Loucy (cell line): ENCODE measurements around the gene PKP4.

Experiments
- H2AFZ ChIP-seq: fragments of 200-600 bp; sonication (generic); 2 replicates; pipeline ENCODE4 v1.6.0; 2016; ENCODE audit warnings: antibody characterized with exemption, mild to moderate bottlenecking, low read length, moderate library complexity
- H3F3A ChIP-seq: fragments of 200-600 bp; 2 replicates; pipeline ENCODE4 v1.6.0; 2016; ENCODE audit warnings: antibody characterized with exemption, low read depth, mild to moderate bottlenecking
- H3K27me3 ChIP-seq: fragments of 200-600 bp; sonication (generic); 2 replicates; pipeline ENCODE4 v1.6.1; 2014; ENCODE audit warnings: low read length, mild to moderate bottlenecking; ENCODE audit not compliant: insufficient read depth, poor library complexity, severe bottlenecking
- H3K36me3 ChIP-seq: fragments of 200-600 bp; sonication (generic); 2 replicates; pipeline ENCODE4 v1.6.1; 2016; ENCODE audit warnings: low read length; ENCODE audit not compliant: insufficient read depth
- H3K4me1 ChIP-seq: fragments of 200-600 bp; sonication (generic); 2 replicates; pipeline ENCODE4 v1.5.1; 2014; ENCODE audit warnings: low read length, mild to moderate bottlenecking; ENCODE audit not compliant: insufficient read depth, poor library complexity, severe bottlenecking
- H3K4me2 ChIP-seq: fragments of 200-600 bp; sonication (generic); 2 replicates; pipeline ENCODE4 v1.6.0; 2014; ENCODE audit warnings: antibody characterized with exemption, low read length, low read depth, mild to moderate bottlenecking; ENCODE audit not compliant: poor library complexity, severe bottlenecking
- H3K4me3 ChIP-seq: fragments of 200-600 bp; sonication (generic); 2 replicates; pipeline ENCODE4 v1.5.1; 2014; ENCODE audit warnings: low read length, mild to moderate bottlenecking, mixed read lengths; ENCODE audit not compliant: poor library complexity, severe bottlenecking
- H3K79me2 ChIP-seq: fragments of 200-600 bp; sonication (generic); 2 replicates; pipeline ENCODE4 v1.6.1; 2014; ENCODE audit warnings: low read length; ENCODE audit not compliant: insufficient read depth
- H3K9ac ChIP-seq: fragments of 200-600 bp; sonication (generic); 2 replicates; pipeline ENCODE4 v1.6.0; 2014; ENCODE audit warnings: mild to moderate bottlenecking, low read depth, low read length, moderate library complexity; ENCODE audit not compliant: poor library complexity, severe bottlenecking
- H3K9me2 ChIP-seq: fragments of 200-600 bp; sonication (generic); replicated peaks from 2 replicates; pipeline ENCODE4 v1.6.1; 2016; ENCODE audit warnings: low read depth, low read length, mixed read lengths
- H3K9me3 ChIP-seq: fragments of 200-600 bp; sonication (generic); 2 replicates; pipeline ENCODE4 v1.6.1; 2014; ENCODE audit warnings: mild to moderate bottlenecking, antibody characterized with exemption, low read length, low read depth; ENCODE audit not compliant: insufficient read depth
- H4K20me1 ChIP-seq: fragments of 200-600 bp; sonication (generic); 2 replicates; pipeline ENCODE4 v1.6.0; 2014; ENCODE audit warnings: antibody characterized with exemption, low read length, mild to moderate bottlenecking; ENCODE audit not compliant: insufficient read depth, poor library complexity, severe bottlenecking
- EZH2phosphoT487 ChIP-seq: fragments of 200-600 bp; IDR thresholded peaks from 2 replicates; pipeline ENCODE4 v1.6.1; 2018; ENCODE audit warnings: antibody characterized with exemption, mild to moderate bottlenecking, moderate library complexity, borderline replicate concordance
- TF ChIP-seq, protein P1 (sequence below): fragments of 200-600 bp; sonication (generic); conservative IDR thresholded peaks from 2 replicates; pipeline ENCODE4 v1.5.1; 2014; ENCODE audit warnings: mild to moderate bottlenecking, antibody characterized with exemption, low read length

Gene PKP4

DNA sequence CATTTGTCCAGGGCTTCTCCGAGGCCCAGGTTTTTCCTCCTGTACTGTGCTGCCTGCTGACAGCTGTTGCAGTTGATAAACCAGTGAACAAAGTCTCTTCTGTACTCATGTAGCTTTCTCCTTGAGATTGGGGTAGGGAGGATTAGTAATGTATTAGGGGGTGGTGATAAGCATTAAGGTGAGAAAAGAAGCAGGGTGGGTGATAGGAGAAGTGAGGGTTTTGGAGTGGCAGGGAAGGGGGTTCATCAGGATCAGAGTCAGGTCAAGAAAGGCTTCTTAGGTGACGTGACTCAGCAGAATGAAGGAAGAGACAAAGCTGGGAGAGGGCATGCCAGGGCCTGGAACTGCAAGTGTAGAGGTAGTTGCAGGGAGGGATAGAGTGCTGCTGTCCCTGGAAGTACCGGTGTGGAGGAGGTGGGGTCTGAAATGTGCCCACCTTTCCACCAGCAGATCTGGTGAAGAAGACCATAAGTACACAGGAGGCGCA is 48.7 kb downstream of the PKP4 start:
- no peak for TF ChIP-seq EZH2phosphoT487
- TF ChIP-seq, protein P1, sequence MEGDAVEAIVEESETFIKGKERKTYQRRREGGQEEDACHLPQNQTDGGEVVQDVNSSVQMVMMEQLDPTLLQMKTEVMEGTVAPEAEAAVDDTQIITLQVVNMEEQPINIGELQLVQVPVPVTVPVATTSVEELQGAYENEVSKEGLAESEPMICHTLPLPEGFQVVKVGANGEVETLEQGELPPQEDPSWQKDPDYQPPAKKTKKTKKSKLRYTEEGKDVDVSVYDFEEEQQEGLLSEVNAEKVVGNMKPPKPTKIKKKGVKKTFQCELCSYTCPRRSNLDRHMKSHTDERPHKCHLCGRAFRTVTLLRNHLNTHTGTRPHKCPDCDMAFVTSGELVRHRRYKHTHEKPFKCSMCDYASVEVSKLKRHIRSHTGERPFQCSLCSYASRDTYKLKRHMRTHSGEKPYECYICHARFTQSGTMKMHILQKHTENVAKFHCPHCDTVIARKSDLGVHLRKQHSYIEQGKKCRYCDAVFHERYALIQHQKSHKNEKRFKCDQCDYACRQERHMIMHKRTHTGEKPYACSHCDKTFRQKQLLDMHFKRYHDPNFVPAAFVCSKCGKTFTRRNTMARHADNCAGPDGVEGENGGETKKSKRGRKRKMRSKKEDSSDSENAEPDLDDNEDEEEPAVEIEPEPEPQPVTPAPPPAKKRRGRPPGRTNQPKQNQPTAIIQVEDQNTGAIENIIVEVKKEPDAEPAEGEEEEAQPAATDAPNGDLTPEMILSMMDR: no peak
- H4K20me1 ChIP-seq: no peaks in the 10 kb centered on the region
- H2AFZ ChIP-seq: no peak overlapping the region
- H3K4me2 ChIP-seq: no peak overlapping the region
- no peaks in the 10 kb centered on the region for H3K9me2 ChIP-seq
- peaks cover 7% of the 10 kb centered on the region for H3K4me1 ChIP-seq
- H3K27me3 ChIP-seq: no peaks in the 10 kb centered on the region
- 0 out of 2 replicates have a peak, but pooled peaks cover 15% of the 10 kb centered on the region for H3K79me2 ChIP-seq
- H3K9me3 ChIP-seq: no peaks in the 10 kb centered on the region
- no peak overlapping the region for H3K4me3 ChIP-seq
- H3K9ac ChIP-seq: no peak overlapping the region
- H3F3A ChIP-seq: no peaks in the 10 kb centered on the region
- H3K36me3 ChIP-seq: no peaks in the 10 kb centered on the region

DNA sequence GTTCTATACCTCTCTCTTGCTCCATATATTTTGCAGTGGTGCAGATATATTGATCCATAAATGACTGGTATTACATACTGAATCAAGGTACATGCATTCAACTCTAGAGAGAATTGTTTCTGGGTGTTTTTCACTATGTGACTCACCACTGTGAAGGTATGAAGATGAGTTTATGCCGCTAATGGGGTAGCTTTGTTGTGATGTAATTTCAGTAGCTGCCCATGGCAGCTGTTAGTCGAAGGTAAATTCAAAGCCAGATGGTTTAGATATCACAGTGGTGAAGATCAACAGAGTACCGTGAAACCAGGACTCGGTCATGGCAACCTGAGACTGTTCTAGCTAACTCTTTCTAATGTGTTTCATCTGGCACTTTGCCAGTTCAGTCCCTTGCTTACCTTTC is 50.4 kb downstream of the PKP4 start:
- TF ChIP-seq, protein P1: no peak
- no peak for TF ChIP-seq EZH2phosphoT487
- H3K4me2 ChIP-seq: no peak overlapping the region
- H3K36me3 ChIP-seq: no peaks in the 10 kb centered on the region
- H3K4me1 ChIP-seq: peaks cover 10% of the 10 kb centered on the region
- H4K20me1 ChIP-seq: no peaks in the 10 kb centered on the region
- no peaks in the 10 kb centered on the region for H3K9me3 ChIP-seq
- no peaks in the 10 kb centered on the region for H3F3A ChIP-seq
- no peaks in the 10 kb centered on the region for H3K9me2 ChIP-seq
- no peaks in the 10 kb centered on the region for H3K27me3 ChIP-seq
- no peak overlapping the region for H3K9ac ChIP-seq
- peaks cover 18% of the 10 kb centered on the region; the same call in 1 of the 2 replicates for H3K79me2 ChIP-seq
- H3K4me3 ChIP-seq: no peak overlapping the region
- H2AFZ ChIP-seq: no peak overlapping the region

DNA sequence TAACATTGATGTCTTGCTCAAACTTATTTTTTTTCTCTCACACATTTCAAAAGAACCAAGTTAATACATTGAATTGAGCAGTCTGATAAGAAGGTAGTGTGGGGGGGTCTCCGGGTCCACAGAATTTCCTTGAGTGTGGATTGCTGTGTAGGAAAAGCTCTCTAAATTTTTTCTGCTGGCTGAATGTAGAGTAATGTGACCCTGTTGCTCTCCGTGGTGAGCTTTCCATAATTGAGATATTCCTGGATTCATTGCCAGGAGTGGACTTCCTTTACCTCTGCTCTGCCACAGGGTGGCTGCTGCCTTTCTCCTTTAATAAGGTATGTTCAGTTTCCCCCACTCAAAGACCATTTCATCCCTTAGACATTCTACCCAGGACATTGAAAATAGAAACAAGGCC is 50.9 kb downstream of the PKP4 start:
- TF ChIP-seq, protein P1: no peak
- TF ChIP-seq EZH2phosphoT487: no peak
- H3K9me2 ChIP-seq: no peaks in the 10 kb centered on the region
- no peaks in the 10 kb centered on the region for H3K36me3 ChIP-seq
- no peaks in the 10 kb centered on the region for H3K27me3 ChIP-seq
- no peak overlapping the region for H3K4me2 ChIP-seq
- peaks cover 18% of the 10 kb centered on the region; the same call in 1 of the 2 replicates for H3K79me2 ChIP-seq
- no peak overlapping the region for H2AFZ ChIP-seq
- no peaks in the 10 kb centered on the region for H4K20me1 ChIP-seq
- H3K4me1 ChIP-seq: peaks cover 10% of the 10 kb centered on the region
- H3F3A ChIP-seq: no peaks in the 10 kb centered on the region
- no peak overlapping the region for H3K4me3 ChIP-seq
- H3K9ac ChIP-seq: no peak overlapping the region
- no peaks in the 10 kb centered on the region for H3K9me3 ChIP-seq
